Liver (tissue), 9 donors: ENCODE data around the gene VAT1. TPM values are rescaled to one million over a fixed set of nuclear protein-coding genes. Genes with fewer than 3 reads are reported as not detected.
A peak's percentile ranks its signal among the peaks of the same experiment; 100 is the strongest.

Source experiments
- DNase-seq: peaks from one replicate; pipeline ENCODE4 v3.0.0-alpha.2; 2017; ENCODE audit warnings: low spot score
- H3K27ac ChIP-seq, 2 donors: one replicate each; pipeline ENCODE4 v1.7.0; 2013; ENCODE audit warnings: inconsistent platforms in 2 of 2, low read length in 2 of 2, control low read depth in 1 of 2, low read depth in 1 of 2, mild to moderate bottlenecking in 1 of 2
- H3K27me3 ChIP-seq, 4 donors: one replicate each; pipeline versions ENCODE4 v1.6.1 to v1.7.0; 2013; ENCODE audit warnings: low read length in 3 of 4, inconsistent platforms in 1 of 4, mild to moderate bottlenecking in 1 of 4, moderate library complexity in 1 of 4; ENCODE audit not compliant: control insufficient read depth in 4 of 4, insufficient read depth in 4 of 4
- H3K36me3 ChIP-seq, 4 donors: one replicate each; pipeline versions ENCODE4 v1.6.1 to v1.7.0; 2013; ENCODE audit warnings: low read length in 3 of 4, mild to moderate bottlenecking in 3 of 4, low read depth in 1 of 4, moderate library complexity in 1 of 4; ENCODE audit not compliant: control insufficient read depth in 4 of 4, insufficient read depth in 3 of 4
- H3K4me1 ChIP-seq, 4 donors: one replicate each; pipeline versions ENCODE4 v1.6.1 to v1.7.0; 2013; ENCODE audit warnings: low read length in 3 of 4, mild to moderate bottlenecking in 3 of 4, moderate library complexity in 1 of 4; ENCODE audit not compliant: control insufficient read depth in 4 of 4, insufficient read depth in 4 of 4
- H3K4me3 ChIP-seq, 3 donors: one replicate each; pipeline versions ENCODE4 v1.6.1 to v1.7.0; 2013; ENCODE audit warnings: low read length in 3 of 3, control low read depth in 1 of 3, low read depth in 1 of 3, mild to moderate bottlenecking in 1 of 3
- H3K9ac ChIP-seq, 2 donors: one replicate each; pipeline ENCODE4 v1.7.0; 2013; ENCODE audit warnings: low read length in 2 of 2, mild to moderate bottlenecking in 2 of 2, moderate library complexity in 2 of 2, control low read depth in 1 of 2, low read depth in 1 of 2
- H3K9me3 ChIP-seq, 4 donors: one replicate each; pipeline versions ENCODE4 v1.6.1 to v1.7.0; 2013; ENCODE audit warnings: low read length in 3 of 4; ENCODE audit not compliant: control insufficient read depth in 4 of 4
- CTCF ChIP-seq: fragments of 150-350 bp; IDR thresholded peaks from 2 replicates; pipeline ENCODE4 v1.5.1; 2017; ENCODE audit warnings: improper control_type of control experiment, low read depth, low read length; ENCODE audit not compliant: missing input control
- FOXA2 ChIP-seq: IDR thresholded peaks from 2 replicates; pipeline ENCODE4 v1.6.1; 2016; ENCODE audit warnings: antibody characterized with exemption
- GABPA ChIP-seq, 2 donors: IDR thresholded peaks in 1 of 2; conservative IDR thresholded peaks in 1 of 2; 2 replicates each; pipeline ENCODE4 v1.6.1; 2016; ENCODE audit warnings: antibody characterized with exemption in 2 of 2, mild to moderate bottlenecking in 1 of 2, moderate library complexity in 1 of 2
- HNF4A ChIP-seq, 2 donors: conservative IDR thresholded peaks; 2 replicates each; pipeline ENCODE4 v1.6.1; 2016; ENCODE audit warnings: antibody characterized with exemption in 2 of 2, mild to moderate bottlenecking in 2 of 2
- HNF4G ChIP-seq: IDR thresholded peaks from 2 replicates; pipeline ENCODE4 v1.6.1; 2016; ENCODE audit warnings: antibody characterized with exemption
- JUND ChIP-seq, 2 donors: IDR thresholded peaks; 2 replicates each; pipeline ENCODE4 v1.6.1; 2016; ENCODE audit warnings: antibody characterized with exemption in 2 of 2
- MAX ChIP-seq: IDR thresholded peaks from 2 replicates; pipeline ENCODE4 v1.6.1; 2016; ENCODE audit warnings: antibody characterized with exemption
- NR2F2 ChIP-seq: IDR thresholded peaks from 2 replicates; pipeline ENCODE4 v1.6.1; 2016; ENCODE audit warnings: antibody characterized with exemption
- RAD21 ChIP-seq, 2 donors: IDR thresholded peaks; 2 replicates each; pipeline ENCODE4 v1.6.1; 2016; ENCODE audit warnings: antibody characterized with exemption in 2 of 2, mild to moderate bottlenecking in 2 of 2
- REST ChIP-seq: IDR thresholded peaks from 2 replicates; pipeline ENCODE4 v1.6.1; 2016; ENCODE audit warnings: antibody characterized with exemption, mild to moderate bottlenecking
- SP1 ChIP-seq: IDR thresholded peaks from 2 replicates; pipeline ENCODE4 v1.6.1; 2018; ENCODE audit warnings: antibody characterized with exemption, mild to moderate bottlenecking
- TAF1 ChIP-seq: conservative IDR thresholded peaks from 2 replicates; pipeline ENCODE4 v1.6.1; 2016; ENCODE audit warnings: antibody characterized with exemption, mild to moderate bottlenecking
- YY1 ChIP-seq: IDR thresholded peaks from 2 replicates; pipeline ENCODE4 v1.6.1; 2016; ENCODE audit warnings: antibody characterized with exemption, mild to moderate bottlenecking
- ZBTB33 ChIP-seq: IDR thresholded peaks from 2 replicates; pipeline ENCODE4 v1.6.1; 2016; ENCODE audit warnings: antibody characterized with exemption
- WGBS: extraction: QIAGEN DNeasy Blood & Tissue Kit; methylation state at CpG from one replicate; pipeline ENCODE4 v1.1.7; 2013; 5-methylcytosine and 5-hydroxymethylcytosine counted together
- polyA plus RNA-seq, 2 donors: library from polyadenylated mRNA; stranded (reverse) in 1 of 2; unstranded in 1 of 2; fragments of 200-250 nt in 1 of 2; fragments of >200 nt in 1 of 2; fragmentation: Nextera tagmentation in 1 of 2; extraction: Ambion mirVana in 1 of 2; gene quantifications; one replicate each; pipeline versions ENCODE4 v1.2.1 to v1.2.3, GENCODE V29; 2013 to 2015
- total RNA-seq, 2 donors: library from RNA; depleted of rRNA; stranded (reverse); fragments of >200 nt; gene quantifications; one replicate each; pipeline ENCODE4 v1.2.3, GENCODE V29; 2014
- donor health status: healthy.
- donor health status: healthy.
- donor health status: healthy.
- donor health status: healthy.
- donor health status: healthy.

The VAT1 gene
- total and polyA plus RNA-seq, 4 donors, result 16.3 to 38.8 (median 25.4) TPM

GRCh38 chr17:42980766-42981397, 41.3 kb downstream of the VAT1 start:
- Histone ChIP-seq H3K9me3 (no peaks in the 10 kb centered on the region), H3K27me3 (no peaks in the 10 kb centered on the region), H3K27ac (peak overlapping the region; percentile 50 to 58), H3K9ac (peak overlapping the region; percentile 50 to 70), H3K4me1 (peaks cover 8 to 24% (median 20%) of the 10 kb centered on the region in 4 donors), H3K4me3 (peak overlapping the region; percentile 50 to 93 (median 80)), H3K36me3 (no peaks in the 10 kb centered on the region)
- peak in 1 of 2 donors; percentile 9 for TF ChIP-seq RAD21 (IDR thresholded peaks at IDR 0.05)
- no peak for TF ChIP-seq SP1
- under 1% methylated on average over 67 of the region's 67 CpGs for WGBS
- DNase-seq, result peak; percentile 48

GRCh38 chr17:42980274-42980765, 41.9 kb downstream of the VAT1 start, which contains the start of gene RUNDC1:
RUNDC1 (plus strand) TSS chr17:42980565; CDS start chr17:42980577, 12 bp downstream.
- Histone ChIP-seq H3K27ac (peak within 1 kb of the TSS; percentile 50 to 58), H3K36me3 (no peaks in the 10 kb centered on the region), H3K27me3 (no peaks in the 10 kb centered on the region), H3K4me1 (peaks cover 8 to 24% (median 20%) of the 10 kb centered on the region in 4 donors), H3K9me3 (no peaks in the 10 kb centered on the region), H3K9ac (peak within 1 kb of the TSS; percentile 50 to 70), H3K4me3 (peak within 1 kb of the TSS; percentile 56 to 93 (median 80))
- TF ChIP-seq YY1, result peak; percentile 97
- peak; percentile 25 for TF ChIP-seq SP1
- no peak for TF ChIP-seq JUND (IDR thresholded peaks at IDR 0.05)
- TF ChIP-seq GABPA (IDR thresholded peaks at IDR 0.05 in 1 of 2, conservative IDR thresholded peaks at IDR 0.05 in 1 of 2), result peak in 1 of 2 donors; percentile 64
- no peak for TF ChIP-seq CTCF
- WGBS, result under 1% methylated on average over 39 of the region's 39 CpGs
- peak; percentile 95 for DNase-seq

GRCh38 chr17:42979511-42980273, 42.5 kb downstream of the VAT1 start, which contains the start of gene PTGES3L:
PTGES3L (minus strand) TSS chr17:42980080; CDS start chr17:42980053, 27 bp downstream.
- peak within 1 kb of the TSS in 1 of 2 donors; percentile 70 for H3K9ac ChIP-seq
- H3K36me3 ChIP-seq, result no peaks in the 10 kb centered on the region
- peak within 1 kb of the TSS; percentile 50 to 58 for H3K27ac ChIP-seq
- H3K4me3 ChIP-seq, result peak within 1 kb of the TSS; percentile 56 to 93 (median 80)
- peaks cover 8 to 24% (median 20%) of the 10 kb centered on the region in 4 donors for H3K4me1 ChIP-seq
- WGBS, result 46% methylated on average over 21 of the region's 21 CpGs
- H3K9me3 ChIP-seq, result no peaks in the 10 kb centered on the region
- no peaks in the 10 kb centered on the region for H3K27me3 ChIP-seq
- peak; percentile 37 for DNase-seq
- TF ChIP-seq TAF1 (no peak), NR2F2 (no peak), ZBTB33 (no peak), SP1 (no peak), RAD21 (IDR thresholded peaks at IDR 0.05) (no peak), JUND (IDR thresholded peaks at IDR 0.05) (no peak), CTCF (no peak), REST (no peak), GABPA (IDR thresholded peaks at IDR 0.05 in 1 of 2, conservative IDR thresholded peaks at IDR 0.05 in 1 of 2) (no peak), HNF4A (conservative IDR thresholded peaks at IDR 0.05) (no peak), FOXA2 (no peak), YY1 (no peak), MAX (no peak), HNF4G (no peak)
